GM06990 (cell line): Measurements from ENCODE around the gene VPS37B.
A peak's percentile ranks its signal among the peaks of the same experiment; 100 is the strongest.

Experiments
- DNase-seq: peaks from one replicate; pipeline ENCODE4 v3.0.0-alpha.2; 2011; ENCODE audit not compliant: insufficient read length; ENCODE audit errors: extremely low read depth
- H3K27me3 ChIP-seq: replicated peaks from 2 replicates; pipeline ENCODE4 v1.6.0; 2011; ENCODE audit warnings: low read length; ENCODE audit not compliant: control insufficient read depth, insufficient read depth
- H3K36me3 ChIP-seq: 2 replicates; pipeline ENCODE4 v1.5.1; 2011; ENCODE audit warnings: low read length; ENCODE audit not compliant: control insufficient read depth, insufficient read depth
- H3K4me3 ChIP-seq: replicated peaks from 2 replicates; pipeline ENCODE4 v1.5.1; 2011; ENCODE audit warnings: low read depth, mild to moderate bottlenecking, control low read depth, low read length
- CTCF ChIP-seq: IDR thresholded peaks from 2 replicates; pipeline ENCODE4 v1.5.1; 2011; ENCODE audit warnings: low read length, control low read depth, mild to moderate bottlenecking, inconsistent platforms; ENCODE audit not compliant: insufficient read depth, poor library complexity, severe bottlenecking

Gene VPS37B

DNA sequence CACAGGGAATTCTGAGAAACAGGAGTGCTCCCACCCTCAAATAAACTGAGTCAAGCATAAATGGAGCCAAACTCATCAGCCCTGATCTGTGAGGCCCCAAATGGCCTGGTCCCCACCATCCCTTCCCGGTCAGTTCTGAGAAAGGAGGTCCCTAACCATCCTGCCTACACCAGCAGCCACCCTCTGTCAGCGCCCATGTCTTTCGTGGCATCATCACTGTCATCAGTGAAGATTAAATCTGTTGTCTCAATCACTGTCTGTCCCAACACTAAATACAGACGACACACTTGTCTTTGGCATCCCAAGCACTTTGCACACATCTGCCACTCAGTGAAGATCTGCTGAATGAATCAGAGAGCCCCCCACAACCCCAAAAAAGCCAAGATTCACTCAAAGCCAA lies 22.4 kb downstream of the VPS37B start:
- Histone ChIP-seq H3K27me3 (no peaks in the 10 kb centered on the region), H3K36me3 (peaks cover 2% of the 10 kb centered on the region), H3K4me3 (no peak overlapping the region)
- no peak for TF ChIP-seq CTCF
- no peak for DNase-seq

DNA sequence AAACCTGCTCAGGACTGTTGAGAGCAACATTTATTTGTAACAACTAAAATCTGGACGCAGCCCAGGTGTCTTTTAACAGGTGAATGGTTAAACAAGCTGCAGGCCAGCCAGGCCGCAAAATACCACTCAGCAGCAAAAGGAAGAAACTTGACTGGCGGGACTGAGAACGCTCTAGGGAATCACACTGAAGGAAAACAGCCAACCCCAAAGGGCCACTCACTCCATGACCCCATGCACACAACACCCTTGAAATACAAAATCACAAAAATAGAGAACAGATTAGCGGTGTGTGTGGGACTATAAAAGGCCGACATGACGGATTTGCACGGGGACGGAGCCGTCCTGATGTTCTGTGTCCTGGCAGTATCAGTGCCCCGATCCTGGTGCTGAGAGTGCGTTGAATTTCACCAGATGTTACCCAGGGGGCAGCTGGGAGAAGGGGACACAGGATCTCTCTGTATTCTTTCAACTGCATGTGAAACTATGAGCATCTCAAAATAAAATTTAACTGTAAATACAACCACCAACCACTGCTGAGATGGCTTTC lies 23.0 kb downstream of the VPS37B start:
- DNase-seq = no peak
- no peak for TF ChIP-seq CTCF
- Histone ChIP-seq H3K36me3 (peaks cover 3% of the 10 kb centered on the region), H3K27me3 (no peaks in the 10 kb centered on the region), H3K4me3 (no peak overlapping the region)

- no peak for DNase-seq
These were observed 23.8 kb downstream of the VPS37B start for GRCh38 chr12:122871851-122872780.

DNA sequence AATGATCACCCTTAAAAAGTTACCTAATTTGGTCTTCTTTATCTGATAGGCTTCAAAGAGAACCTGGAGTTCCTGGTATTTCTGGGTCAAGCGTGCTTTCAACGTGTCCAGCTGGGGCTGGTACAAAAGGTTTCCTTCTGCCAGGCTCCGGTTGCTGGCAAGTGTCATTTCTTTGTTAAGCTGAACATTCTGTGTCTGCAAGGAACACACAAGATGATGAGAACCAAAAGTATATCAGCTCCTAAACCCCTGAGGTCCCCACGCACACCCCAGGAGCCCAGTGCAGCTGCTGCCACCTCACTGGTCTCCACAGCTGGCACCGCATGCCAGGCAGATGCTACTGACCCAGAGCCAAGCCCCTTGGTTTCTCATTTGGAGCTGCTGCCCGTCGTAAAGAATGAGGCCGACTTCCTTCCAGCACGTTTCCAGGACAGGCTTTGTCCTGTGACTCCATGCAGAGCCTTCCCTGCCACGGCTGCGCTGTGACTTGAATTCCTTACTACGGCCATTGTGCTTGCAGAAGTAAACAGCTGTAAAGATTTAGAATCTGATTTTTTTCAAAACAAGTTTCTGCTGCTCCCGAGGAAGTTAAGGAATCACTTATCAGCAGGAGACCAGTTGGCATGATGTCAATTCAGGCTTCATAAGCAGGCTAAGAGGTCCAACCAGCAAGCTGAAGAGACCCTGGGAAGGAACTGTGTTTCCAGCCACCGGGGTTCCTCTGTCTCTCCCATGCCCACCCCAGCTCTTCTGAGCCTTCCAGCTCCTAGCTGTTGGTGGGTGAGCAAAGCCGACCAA lies 24.9 kb downstream of the VPS37B start:
- TF ChIP-seq CTCF = no peak
- H3K27me3 ChIP-seq = no peaks in the 10 kb centered on the region
- H3K4me3 ChIP-seq = peak overlapping the region; percentile 34
- DNase-seq = no peak
- H3K36me3 ChIP-seq = peaks cover 7% of the 10 kb centered on the region

More at GRCh38 chr12:122871851-122872780, 23.8 kb downstream of the VPS37B start:
- Histone ChIP-seq H3K36me3 (peaks cover 7% of the 10 kb centered on the region), H3K4me3 (peak overlapping the region; percentile 34), H3K27me3 (no peaks in the 10 kb centered on the region)
- no peak for TF ChIP-seq CTCF

DNA sequence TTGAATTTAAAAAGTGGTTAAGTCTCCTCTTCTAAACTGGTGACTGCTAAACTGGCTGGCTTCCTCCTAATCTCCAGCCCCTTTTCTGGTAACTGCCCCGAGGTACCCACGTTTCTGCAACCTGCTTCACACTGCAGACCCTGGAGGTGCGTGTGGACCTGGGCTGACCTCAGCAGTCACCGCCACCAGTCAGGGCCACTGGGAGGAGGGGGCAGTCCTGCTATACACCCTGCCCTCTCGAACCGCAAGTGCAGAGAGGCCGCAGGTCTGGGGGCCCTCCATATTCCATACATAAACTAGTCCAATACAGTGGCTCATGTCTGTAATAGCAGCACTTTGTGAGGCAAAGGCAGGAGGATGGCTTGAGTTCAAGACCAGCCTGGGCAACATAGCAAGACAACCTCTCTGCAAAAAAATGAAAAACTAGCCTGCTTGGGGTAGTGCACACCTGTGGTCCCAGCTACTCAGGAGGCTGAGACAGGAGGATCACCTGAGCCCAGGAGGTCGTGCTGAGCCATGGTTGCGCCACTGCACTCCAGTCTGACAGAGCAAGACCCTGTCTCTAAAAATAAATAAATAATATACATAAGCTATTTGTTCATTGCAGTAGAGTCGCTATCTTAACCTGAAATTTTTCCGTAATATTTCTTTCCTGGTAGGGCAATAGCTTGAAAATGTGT lies 25.6 kb downstream of the VPS37B start:
- DNase-seq = no peak
- TF ChIP-seq CTCF = no peak

More for the DNA sequence above, 25.6 kb downstream of the VPS37B start:
- H3K4me3 ChIP-seq = no peak overlapping the region
- peaks cover 7% of the 10 kb centered on the region for H3K36me3 ChIP-seq
- no peaks in the 10 kb centered on the region for H3K27me3 ChIP-seq
